CD4-positive, alpha-beta T cell treated with Interleukin-6 for 4 hours (primary cell): ENCODE data around the gene YIPF3.
"Not testable (repeated sequence)": the region's sequence is repeated elsewhere in the genome, so short reads cannot be mapped to it uniquely, and the experiment has no call there.

Source experiments
- DNase-seq: peaks from one replicate; pipeline ENCODE4 v3.0.0-alpha.2; 2020; ENCODE audit warnings: mixed read lengths

YIPF3 gene

DNA sequence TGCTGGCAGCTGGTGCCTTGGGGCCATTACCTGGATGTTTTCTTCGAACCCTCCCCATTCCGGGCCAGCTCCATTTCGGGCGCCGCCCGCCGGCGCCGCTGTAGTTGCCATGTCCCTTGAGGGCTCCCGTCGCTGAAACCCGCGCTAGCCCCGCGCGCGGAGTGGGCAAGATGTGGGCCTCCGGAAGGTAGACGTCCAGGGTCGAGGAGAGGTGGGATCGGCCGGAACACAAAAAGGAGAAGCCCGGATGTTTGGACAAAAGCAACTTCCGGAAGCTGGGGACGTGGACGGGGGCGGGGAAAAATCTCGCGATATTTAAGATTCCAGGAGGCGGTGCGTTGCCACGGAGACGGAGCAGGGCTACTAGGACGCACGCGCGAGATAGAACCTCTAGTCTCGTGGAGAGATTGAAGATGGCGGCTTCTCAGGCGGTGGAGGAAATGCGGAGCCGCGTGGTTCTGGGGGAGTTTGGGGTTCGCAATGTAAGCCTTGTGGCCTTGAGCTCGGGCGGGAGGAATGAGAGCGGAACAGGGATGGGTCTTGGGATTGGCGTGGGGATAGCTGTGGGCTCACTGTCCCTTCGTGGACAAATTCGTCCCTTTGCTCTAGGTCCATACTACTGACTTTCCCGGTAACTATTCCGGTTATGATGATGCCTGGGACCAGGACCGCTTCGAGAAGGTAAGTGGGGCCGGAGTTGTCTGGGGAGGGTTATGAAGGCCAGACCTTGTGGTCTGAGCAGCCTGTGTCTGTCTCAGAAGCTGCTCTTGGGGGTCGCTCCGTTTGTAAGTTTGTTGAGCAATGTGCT is at the start of gene YIPF3, which contains the start of gene POLR1C:
Gene YIPF3, minus strand, starts transcription at position 230 of the 808 bp plus-strand sequence. Its CDS starts 119 bp downstream, at position 111.
Gene POLR1C, plus strand, starts transcription at position 393 of the 808 bp plus-strand sequence. Its CDS starts 21 bp downstream, at position 414.
- peak; percentile 97 for DNase-seq

DNA sequence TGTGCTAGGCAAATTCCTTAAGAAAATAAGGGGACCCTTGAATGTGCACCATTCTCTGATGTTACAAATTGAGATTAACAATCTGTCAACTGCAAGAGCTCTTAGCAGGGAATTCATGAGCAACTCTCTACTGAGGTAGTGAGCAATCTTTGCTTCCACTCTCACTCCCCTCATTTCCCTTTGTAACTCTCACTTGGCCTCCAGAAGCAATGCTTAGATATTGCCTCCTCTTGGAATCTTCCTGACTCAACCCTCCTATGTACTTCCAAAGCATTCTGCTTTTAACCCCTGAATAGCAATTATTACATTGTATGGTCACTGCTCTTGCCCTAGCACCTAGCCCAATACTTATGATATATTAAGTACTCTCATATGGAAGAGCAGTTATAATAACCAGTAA is 42.6 kb upstream of the YIPF3 start:
- no peak for DNase-seq

DNA sequence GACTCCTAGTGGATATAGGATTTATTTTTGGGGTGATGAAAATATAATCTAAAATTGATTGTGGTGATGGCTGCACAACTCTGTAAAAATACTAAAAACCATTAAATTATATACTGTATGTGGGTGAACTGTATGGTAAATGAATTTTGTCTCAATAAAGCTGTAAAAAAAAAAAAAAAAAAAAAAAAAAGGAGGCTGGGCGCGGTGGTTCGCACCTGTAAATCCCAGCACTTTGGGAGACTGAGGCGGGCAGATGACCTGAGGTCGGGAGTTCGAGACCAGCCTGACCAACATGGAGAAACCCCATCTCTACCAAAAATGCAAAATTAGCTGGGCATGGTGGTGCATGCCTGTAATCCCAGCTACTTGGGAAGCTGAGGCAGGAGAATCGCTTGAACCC is 40.9 kb upstream of the YIPF3 start:
- not testable (repeated sequence) for DNase-seq

GRCh38 chr6:43547222-43547621 is 30.5 kb upstream of the YIPF3 start:
- DNase-seq: no peak

DNA sequence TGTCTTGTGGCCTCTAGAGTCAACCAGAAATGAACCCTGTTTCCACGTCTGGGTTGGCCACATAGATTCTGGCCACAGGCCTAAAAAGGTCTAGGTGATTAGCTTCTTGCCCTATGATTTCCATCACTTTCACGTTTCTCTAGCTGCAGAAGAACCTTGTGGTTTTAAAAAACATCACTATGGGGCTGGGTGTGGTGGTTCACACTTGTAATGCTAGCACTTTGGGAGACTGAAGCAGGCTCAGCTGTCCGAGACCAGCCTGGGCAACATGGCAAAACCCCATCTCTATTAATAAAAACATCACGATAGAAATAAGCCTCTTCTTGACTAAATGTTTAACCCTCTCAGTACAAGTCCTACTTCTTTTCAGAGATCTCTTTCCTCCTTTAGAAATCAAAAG is 27.7 kb upstream of the YIPF3 start:
- DNase-seq: no peak

- no peak for DNase-seq
Observed at GRCh38 chr6:43541774-43542471, 25.2 kb upstream of the YIPF3 start.

GRCh38 chr6:43540507-43540906 is 23.8 kb upstream of the YIPF3 start:
- DNase-seq: no peak

GRCh38 chr6:43539409-43539808 is 22.7 kb upstream of the YIPF3 start:
- DNase-seq: not testable (repeated sequence)

DNA sequence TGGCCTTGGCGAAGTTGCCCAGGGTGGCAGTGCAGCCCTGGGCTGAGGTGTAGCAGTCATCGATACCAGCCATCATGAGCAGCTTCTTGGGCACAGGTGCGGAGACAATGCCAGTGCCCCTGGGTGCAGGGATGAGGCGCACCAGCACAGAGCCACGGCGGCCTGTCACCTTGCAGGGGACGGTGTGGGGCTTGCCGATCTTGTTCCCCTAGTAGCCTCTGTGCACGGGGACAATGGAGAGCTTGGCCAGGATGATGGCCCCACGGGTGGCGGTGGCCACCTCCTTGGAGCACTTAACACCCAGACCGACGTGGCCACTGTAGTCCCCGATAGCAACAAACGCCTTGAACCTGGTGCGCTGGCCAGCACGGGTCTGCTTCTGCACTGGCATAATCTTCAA is 22.3 kb upstream of the YIPF3 start:
- not testable (repeated sequence) for DNase-seq

GRCh38 chr6:43532201-43532600 is 15.5 kb upstream of the YIPF3 start:
- DNase-seq: no peak

DNA sequence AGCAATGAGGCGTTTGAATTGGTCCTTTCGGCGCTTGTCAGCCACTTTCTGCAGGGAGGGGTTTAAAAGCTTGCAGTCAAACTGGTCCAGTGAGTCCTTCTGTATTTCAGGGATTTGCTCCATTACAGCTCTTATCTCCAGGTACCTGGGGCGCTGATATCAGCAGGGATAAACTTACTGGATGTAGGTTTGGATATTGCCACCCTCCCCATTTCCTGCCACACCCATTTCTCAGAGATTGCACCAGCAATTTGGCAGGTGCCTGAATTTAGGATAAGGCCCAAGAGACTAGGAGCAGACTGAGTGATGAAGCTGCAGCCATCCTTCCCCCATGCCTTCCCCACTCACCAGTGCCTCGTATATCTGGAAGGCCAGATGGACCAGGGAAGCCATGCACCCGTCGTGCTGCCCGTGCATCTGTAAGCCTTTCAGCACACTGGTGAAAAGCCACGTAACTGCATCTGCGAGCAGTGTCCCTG is 7.8 kb upstream of the YIPF3 start:
- DNase-seq: no peak

DNA sequence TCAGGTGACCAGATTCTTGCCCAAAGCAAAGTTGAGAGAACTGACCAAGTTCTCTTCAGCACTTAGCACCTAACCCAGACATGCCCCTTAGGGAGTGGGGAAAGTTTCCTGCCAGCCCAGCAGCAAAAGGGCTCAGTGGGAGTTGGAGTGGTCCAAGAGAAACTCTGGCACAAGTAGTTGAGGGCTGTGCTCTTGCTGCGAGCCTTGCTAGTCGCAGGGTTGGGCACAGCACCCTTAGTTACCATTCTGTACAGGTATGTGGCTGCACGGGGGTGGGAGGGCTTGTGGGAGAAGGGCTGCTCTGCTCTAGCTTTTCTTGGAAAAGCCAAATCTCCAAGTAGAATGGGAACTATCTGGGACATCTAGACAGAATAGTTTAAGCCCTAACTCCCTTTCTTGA is 6.6 kb upstream of the YIPF3 start:
- no peak for DNase-seq

DNA sequence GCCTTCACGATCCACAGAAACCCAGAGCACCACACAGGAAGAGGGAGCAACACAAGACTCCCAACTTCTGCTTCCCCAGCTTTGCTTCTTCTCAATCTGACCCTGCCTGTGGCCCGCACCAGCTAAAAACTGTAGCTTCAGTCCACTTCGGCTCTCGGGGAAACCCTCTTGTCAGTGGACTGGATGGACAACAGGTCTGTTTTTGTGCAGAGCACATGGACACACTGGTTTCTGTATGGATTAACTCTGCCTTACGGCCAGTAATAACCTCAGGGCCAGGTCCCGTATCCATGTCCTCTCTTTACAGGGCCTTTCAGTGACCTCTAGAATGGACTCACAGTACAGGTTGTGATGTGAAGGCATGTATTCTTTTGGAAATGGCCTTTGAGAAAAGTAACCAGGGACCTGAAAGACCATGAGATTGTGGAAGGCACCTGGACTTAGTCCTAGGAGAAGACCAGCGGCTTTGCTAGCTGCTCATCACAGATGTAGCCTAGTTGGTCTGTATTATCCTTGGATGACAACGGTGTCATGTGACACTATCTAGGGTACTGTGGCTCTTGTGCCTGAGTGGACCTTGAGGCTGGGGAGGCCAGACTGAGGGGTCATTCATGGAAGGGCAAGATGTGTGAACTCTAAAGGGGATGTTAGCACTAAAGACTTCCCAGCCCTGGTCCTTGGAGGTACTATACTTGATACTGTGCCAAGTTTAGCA is 6.0 kb upstream of the YIPF3 start:
- no peak for DNase-seq

GRCh38 chr6:43521836-43522235 is 5.1 kb upstream of the YIPF3 start:
- DNase-seq: no peak

DNA sequence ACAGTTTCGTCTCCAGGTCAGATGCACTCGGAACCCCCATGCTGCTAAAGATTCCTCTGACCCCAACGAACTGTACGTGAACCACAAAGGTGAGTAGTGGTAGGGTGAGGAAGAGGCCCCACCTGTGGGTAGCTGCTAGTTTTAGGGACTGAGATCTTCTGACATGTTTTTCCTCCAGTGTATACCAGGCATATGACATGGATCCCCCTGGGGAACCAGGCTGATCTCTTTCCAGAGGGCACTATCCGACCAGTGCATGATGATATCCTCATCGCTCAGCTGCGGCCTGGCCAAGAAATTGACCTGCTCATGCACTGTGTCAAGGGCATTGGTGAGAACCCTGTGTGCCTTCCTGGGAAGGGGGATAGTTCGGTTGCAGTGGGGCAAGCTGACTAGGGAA is 3.4 kb upstream of the YIPF3 start:
- DNase-seq: no peak

- no peak for DNase-seq
Observed at GRCh38 chr6:43517505-43518357, 1.0 kb upstream of the YIPF3 start.

DNA sequence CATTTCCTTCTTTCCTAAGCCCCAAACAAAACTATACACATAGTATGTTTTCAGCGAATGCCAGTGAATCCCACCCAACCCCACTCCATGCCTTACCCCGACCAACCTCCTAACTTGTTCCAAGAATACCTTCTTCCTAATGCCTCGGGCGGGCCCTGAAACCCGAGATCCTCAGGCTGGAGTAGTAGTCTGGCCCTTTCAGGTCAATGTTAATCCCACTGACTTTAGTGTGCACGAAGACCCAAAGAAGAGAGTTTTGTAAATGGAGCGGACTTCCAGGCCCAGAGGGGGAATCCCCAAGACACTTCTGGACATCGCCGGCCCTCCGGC is 394 bp downstream of the YIPF3 start:
- DNase-seq: no peak

DNA sequence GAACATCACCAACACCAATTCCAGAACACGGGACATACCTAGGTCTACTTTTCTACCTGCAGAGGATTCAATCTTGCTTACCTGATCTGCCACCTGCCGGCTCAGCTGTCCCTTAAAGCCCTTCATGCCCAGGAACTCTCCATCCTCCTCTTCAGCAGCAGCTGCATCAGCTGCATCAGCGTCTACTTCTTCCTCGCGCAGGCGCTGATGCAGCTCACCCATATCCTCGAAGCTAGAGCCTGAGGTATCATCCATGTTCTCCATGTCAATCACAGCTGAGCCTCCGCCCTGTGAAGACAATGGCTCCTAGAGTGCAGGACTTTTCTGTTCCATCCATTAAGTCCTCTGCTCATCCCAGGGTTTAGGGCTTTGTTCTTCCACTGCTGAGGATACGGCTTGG is 918 bp downstream of the YIPF3 start:
- no peak for DNase-seq

GRCh38 chr6:43511824-43512415 is 4.8 kb downstream of the YIPF3 start:
- no peak for DNase-seq

DNA sequence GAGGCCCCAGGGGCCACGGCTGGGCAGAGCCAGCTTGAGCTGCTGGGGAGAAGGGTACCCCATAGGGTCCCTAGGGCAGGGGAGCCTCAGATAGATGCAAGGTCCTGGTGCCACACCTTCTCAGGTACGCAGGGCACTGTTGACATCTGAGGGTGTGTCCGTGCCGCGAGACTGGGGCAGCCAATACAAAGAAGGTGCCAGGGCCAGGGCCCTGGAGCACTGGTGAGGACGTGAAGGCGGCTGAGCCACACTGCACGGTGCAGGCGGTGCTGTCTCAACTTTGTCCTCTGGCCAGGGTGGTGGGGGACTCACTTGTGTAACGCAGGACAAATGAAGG is 5.9 kb downstream of the YIPF3 start:
- DNase-seq: no peak

DNA sequence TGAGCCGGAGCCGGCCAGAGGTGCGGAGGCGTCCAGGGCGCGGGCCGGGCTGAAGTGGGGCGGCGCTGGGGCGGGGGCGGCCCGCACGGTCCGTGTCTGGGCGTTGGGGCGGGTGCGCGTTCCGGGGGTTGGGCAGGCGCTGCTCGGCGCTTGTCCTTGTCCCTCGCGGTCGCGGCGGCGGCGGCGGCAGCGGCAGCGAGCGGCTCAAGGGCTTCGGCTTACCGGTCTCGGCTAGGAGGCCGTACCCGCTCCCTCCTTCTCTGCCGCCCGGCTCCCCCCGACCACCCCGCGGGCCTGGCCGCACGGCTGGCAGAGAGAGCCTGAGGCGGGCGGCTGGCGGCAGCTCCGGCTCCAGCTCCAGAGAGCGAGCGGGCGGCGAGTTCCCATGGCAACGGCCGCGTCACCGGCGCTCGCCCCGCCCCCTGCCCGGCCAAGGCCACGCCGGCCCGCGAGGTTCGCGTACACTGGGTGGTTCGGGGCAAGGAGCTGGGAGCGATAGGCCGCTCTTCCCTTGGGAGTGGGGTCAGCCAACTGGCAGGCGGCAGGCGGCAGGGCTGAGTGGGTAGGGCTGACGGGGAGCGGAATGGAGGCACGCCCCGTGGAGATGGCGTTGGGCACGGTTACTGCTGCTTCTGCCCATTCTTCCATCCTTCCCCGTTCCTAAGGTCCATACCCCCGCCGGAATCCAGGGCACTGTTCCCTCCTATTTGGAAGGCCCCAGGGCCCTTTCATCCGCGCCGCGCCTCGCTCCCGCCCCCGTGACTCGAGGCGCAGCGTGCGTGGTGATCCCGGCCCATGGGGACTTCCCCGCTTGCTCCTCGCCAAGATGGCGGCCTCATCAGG is 6.5 kb downstream of the YIPF3 start, which contains the start of gene LRRC73:
Gene LRRC73, minus strand, starts transcription at position 363 of the 843 bp plus-strand sequence. CDS start 561 bp downstream, outside the sequence.
- DNase-seq: peak; percentile 81
